COLO829 (cell line): ENCODE data around the gene PCDHB4.
"Not testable (repeated sequence)": the region's sequence is repeated elsewhere in the genome, so short reads cannot be mapped to it uniquely, and the experiment has no call there.

Source experiments
- DNase-seq: peaks from one replicate; pipeline ENCODE4 v3.0.0; 2012; ENCODE audit warnings: low spot score

Gene PCDHB4

DNA sequence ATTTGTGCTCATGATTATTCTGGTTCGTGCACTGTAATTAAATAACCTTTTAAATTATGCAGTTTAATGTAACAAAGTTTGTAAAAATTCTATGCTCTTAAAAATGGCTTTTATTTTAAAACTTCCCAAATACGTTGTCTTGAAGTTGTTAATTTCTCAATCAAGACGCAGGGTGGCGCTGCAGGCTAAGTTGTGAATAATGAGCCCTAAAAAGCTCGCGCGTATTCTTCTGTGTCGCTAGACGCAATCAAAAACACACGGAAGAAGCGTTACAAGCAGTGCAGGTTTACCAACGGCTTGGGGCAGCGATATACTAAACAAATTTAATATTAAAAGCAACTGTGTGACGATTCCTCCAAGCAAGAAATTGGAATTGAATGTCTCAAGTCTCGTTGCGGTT, at the start of gene PCDHB4:
Gene PCDHB4, plus strand, starts transcription at position 256 of the 400 bp plus-strand sequence. CDS start 181 bp downstream, outside the sequence.
- no peak for DNase-seq

GRCh38 chr5:141077826-141078225, 43.8 kb upstream of the PCDHB4 start:
- no peak for DNase-seq

GRCh38 chr5:141082228-141082627, 39.4 kb upstream of the PCDHB4 start:
- DNase-seq, result no peak

- DNase-seq, result peak; percentile 38
Observed at GRCh38 chr5:141084487-141084989, 37.1 kb upstream of the PCDHB4 start.

GRCh38 chr5:141094481-141095262, 26.9 kb upstream of the PCDHB4 start, which contains the start of gene PCDHB2:
Gene PCDHB2 (plus strand): TSS chr5:141094615. CDS start chr5:141094791, 176 bp downstream.
- peak; percentile 42 for DNase-seq

- DNase-seq, result no peak
Observed at GRCh38 chr5:141095263-141095641, 26.4 kb upstream of the PCDHB4 start.

- DNase-seq, result not testable (repeated sequence)
Observed at GRCh38 chr5:141096181-141096580, 25.4 kb upstream of the PCDHB4 start.

GRCh38 chr5:141096586-141096985, 25.0 kb upstream of the PCDHB4 start:
- not testable (repeated sequence) for DNase-seq

DNA sequence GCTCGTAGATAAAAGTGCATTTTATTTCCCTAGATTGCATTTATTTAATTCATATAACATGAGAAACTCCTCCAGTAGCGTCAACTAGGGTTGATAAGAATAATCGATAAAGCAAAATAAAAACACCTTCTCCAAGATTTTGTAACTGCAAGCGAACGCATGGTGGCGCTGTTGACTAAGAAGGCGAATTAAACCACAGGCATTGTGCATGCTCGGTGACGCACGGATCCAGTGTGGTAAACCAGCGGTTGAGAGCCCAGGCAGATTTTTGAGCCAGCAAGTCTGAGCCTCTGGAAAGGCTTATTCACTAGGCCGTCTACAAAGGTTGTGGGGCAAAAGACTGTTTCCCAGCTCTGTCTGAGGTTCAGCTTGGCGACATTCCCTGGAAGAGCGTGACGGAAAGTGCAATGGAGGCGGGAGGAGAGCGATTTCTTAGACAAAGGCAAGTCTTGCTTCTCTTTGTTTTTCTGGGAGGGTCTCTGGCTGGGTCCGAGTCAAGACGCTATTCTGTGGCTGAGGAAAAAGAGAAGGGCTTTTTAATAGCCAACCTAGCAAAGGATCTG, 21.3 kb upstream of the PCDHB4 start, which contains the start of gene PCDHB3:
Gene PCDHB3, plus strand, starts transcription at position 231 of the 563 bp plus-strand sequence. Its CDS starts 177 bp downstream, at position 408.
- peak; percentile 26 for DNase-seq

DNA sequence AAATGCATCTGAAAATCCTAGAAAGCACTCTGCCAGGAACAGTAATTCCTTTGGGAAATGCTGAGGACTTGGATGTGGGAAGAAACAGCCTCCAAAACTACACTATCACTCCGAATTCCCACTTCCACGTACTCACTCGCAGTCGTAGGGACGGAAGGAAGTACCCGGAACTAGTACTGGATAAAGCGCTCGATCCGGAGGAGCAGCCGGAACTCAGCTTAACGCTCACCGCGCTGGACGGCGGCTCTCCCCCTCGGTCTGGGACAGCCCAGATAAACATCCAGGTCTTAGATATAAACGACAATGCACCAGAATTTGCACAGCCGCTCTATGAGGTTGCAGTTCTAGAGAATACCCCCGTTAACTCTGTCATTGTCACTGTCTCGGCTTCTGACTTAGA, 20.6 kb upstream of the PCDHB4 start:
- no peak for DNase-seq

DNA sequence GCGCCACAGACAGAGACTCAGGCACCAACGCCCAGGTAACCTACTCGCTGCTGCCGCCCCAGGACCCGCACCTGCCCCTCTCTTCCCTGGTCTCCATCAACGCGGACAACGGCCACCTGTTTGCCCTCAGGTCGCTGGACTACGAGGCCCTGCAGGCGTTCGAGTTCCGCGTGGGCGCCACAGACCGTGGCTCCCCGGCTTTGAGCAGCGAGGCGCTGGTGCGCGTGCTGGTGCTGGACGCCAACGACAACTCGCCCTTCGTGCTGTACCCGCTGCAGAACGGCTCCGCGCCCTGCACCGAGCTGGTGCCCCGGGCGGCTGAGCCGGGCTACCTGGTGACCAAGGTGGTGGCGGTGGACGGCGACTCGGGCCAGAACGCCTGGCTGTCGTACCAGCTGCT, 19.5 kb upstream of the PCDHB4 start:
- DNase-seq, result not testable (repeated sequence)

- not testable (repeated sequence) for DNase-seq
Observed at GRCh38 chr5:141102471-141102870, 19.1 kb upstream of the PCDHB4 start.

- DNase-seq, result no peak
Observed at GRCh38 chr5:141105350-141105749, 16.3 kb upstream of the PCDHB4 start.

GRCh38 chr5:141119250-141119649, 2.4 kb upstream of the PCDHB4 start:
- no peak for DNase-seq

DNA sequence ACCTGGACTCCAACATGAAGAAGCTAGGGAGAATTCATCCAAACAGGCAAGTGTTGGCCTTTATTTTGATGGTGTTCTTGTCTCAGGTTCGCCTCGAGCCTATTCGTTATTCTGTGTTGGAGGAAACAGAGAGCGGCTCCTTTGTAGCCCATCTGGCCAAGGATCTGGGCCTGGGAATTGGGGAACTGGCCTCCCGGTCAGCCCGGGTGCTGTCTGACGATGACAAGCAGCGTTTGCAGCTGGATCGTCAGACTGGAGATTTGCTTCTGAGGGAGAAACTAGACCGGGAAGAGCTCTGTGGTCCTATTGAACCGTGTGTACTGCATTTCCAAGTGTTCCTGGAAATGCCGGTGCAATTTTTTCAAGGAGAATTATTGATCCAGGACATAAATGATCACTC, 367 bp downstream of the PCDHB4 start:
- DNase-seq, result no peak

GRCh38 chr5:141123396-141124135, 1.9 kb downstream of the PCDHB4 start:
- not testable (repeated sequence) for DNase-seq

DNA sequence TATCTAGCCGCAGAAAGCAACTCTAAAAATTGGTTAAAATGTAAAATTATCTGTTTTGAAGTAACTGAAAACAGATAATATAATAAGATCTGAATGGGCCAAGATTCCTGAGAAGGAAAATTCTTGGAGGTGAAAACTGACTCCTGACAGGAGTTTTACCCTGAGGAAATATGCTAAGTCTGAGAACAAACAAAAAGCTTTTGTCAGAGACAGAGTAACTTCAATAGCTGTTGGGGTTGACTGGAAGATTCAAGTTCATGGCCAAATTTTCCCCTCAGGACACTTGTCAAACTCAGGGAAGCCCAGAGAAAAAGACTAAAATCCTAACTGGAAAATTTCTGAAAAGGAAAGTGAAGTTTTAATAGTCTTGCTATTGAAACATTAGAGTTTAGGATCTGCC, 5.7 kb downstream of the PCDHB4 start:
- DNase-seq, result no peak

- DNase-seq, result peak; percentile 28
Observed at GRCh38 chr5:141135030-141135717, 13.6 kb downstream of the PCDHB4 start, which contains the start of gene PCDHB5. Gene PCDHB5 (plus strand): TSS chr5:141135206. CDS start chr5:141135435, 229 bp downstream.

GRCh38 chr5:141135718-141136266, 14.2 kb downstream of the PCDHB4 start:
- DNase-seq, result no peak

- DNase-seq, result not testable (repeated sequence)
Observed at GRCh38 chr5:141137346-141137745, 15.7 kb downstream of the PCDHB4 start.

DNA sequence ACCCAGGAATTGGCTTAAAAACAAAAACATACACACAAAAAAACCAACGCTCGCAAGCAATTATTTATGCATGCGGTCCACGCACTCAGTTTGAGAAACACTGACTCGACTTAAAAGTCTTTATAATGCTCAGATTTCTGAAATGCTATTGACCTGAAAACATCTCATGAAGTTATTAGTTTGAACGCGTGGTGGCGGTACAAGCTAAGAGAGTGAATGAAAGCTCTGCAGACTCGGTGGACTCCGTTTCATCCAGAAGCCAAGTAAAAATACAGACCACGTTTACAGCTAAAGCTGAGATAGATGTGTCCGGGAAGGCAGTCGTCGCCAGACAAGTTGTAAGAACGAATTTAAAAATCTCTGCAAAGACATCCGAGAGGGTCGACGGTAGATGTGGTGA, 28.2 kb downstream of the PCDHB4 start, which contains the start of gene PCDHB6:
Gene PCDHB6, plus strand, starts transcription at position 246 of the 400 bp plus-strand sequence. CDS start 201 bp downstream, outside the sequence.
- peak; percentile 51 for DNase-seq
